ENCODE measurements around the gene ARTN.

ARTN gene

GRCh38 chr1:43930168-43930948 is 3.2 kb upstream of the ARTN start:
- no peak for DNase-seq

DNA sequence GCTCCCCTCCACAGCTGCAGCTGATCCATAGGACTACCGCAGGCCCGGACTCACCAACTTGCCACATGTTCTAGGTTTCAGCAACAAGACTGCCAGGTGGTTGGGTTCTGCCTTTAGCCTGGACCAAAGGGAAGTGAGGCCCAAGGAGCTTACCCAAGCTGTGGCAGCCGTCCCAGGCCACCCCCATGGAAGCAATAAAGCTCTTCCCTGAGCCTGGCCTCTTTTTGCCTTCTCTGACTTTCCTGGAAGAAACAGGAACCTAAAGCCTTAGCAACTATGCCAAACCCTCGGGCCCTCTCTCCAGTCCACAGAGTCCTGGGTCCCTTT is 2.7 kb upstream of the ARTN start:
- no peak for DNase-seq

- no peak for DNase-seq
Observed at GRCh38 chr1:43931711-43932660, 1.6 kb upstream of the ARTN start.

DNA sequence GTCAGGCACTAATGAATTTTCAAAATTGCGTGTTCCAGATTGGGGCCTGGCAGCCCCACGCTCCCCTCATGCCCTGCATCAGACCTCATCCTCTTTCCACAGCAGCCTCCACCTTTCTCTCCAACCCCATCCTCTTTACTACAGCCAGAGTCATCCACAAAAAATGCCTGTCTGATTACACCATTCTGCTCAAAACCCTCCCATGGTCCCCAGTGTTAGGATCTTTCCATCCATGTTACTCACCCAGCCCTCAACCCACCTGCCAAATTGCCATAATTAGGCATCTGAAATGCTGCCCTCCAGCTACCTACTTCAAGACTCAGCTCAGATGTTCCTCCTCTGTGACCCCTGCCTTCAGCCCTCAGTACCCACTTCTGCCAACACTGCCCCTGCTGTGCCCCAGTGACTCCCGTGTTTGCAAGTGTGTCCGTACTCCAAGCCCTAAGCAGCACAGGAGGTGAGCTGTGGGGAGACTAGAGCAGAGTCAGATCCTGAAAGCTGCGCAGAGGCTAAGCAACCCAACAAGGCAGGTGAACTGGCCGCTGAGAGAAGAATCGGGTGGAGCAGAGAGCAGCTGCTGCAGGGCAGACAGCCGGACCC is 715 bp upstream of the ARTN start:
- no peak for DNase-seq

DNA sequence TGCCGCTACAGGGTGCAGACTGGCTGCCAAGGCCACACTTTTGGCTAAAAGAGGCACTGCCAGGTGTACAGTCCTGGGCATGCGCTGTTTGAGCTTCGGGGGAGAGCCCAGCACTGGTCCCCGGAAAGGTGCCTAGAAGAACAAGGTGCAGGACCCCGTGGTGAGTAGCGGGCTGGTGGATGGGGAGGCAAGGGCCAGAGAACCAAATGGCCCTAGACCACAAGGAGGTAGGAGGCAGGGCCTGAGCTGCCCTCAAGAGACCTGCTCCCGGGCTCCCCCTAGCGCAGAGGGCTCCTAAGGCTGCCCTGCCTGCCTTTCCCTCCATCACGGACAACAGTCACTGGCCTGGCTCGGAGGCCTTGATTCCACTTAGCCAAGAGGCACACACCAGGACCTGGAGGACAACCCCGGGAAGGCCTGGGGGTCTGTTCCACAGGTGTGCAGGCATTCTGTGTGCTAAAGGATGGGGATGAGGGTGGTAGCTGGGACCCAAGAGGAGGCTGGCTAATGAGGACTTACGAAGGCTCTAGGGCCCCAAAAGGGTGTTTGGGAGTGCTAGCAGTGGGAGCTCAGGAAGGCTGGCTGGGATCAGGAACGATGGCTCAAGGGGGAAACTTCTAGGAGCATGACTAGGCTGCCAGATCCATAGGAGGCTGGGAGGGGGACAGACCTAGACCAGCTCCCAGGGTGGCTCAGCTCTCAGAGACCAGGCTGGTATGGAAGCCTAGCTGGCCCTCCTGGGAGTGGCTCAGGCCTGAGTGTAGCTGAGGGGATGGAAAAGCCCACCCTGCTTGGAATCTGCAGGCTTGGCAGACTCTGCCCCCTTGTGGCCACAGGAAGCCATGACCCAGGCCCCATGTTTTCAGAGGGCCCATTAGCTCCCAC is 742 bp downstream of the ARTN start:
- peak; percentile 20 for DNase-seq

DNA sequence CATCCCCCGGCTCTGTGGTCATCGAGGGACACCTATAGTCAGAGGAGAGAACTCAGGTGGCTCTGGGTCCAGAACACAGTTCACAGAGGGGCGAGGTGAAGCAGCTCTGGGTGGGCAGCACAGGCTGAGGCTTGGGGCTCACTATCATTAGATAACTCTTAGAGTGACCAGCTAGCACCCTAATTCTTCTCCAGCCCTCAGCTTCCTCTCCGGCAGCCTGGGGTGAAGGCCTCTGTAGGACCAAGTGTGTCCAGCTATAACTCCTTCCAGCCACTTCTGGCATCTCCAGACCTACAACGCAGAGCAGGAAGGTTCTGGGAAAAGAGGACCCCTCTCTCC is 1.4 kb downstream of the ARTN start:
- DNase-seq: no peak

DNA sequence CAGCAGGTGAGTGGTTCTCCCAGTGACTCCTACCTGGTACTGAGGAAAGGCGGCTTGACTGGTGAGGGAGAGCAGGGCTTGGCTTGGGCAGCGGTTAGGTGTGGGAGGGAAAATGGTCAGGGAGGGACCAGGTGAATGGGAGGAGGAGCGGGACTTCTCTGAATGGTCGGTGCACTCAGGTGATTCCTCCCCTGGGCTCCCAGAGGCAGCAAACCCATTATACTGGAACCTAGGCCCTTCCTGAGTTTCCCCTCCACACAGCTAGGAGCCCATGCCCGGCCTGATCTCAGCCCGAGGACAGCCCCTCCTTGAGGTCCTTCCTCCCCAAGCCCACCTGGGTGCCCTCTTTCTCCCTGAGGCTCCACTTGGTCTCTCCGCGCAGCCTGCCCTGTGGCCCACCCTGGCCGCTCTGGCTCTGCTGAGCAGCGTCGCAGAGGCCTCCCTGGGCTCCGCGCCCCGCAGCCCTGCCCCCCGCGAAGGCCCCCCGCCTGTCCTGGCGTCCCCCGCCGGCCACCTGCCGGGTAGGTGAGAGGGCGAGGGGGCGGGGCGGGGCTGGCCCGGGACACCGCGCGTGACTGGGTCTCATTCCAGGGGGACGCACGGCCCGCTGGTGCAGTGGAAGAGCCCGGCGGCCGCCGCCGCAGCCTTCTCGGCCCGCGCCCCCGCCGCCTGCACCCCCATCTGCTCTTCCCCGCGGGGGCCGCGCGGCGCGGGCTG is 2.3 kb downstream of the ARTN start:
- no peak for DNase-seq

- DNase-seq: no peak
Observed at GRCh38 chr1:43936431-43937151, 3.0 kb downstream of the ARTN start.

DNA sequence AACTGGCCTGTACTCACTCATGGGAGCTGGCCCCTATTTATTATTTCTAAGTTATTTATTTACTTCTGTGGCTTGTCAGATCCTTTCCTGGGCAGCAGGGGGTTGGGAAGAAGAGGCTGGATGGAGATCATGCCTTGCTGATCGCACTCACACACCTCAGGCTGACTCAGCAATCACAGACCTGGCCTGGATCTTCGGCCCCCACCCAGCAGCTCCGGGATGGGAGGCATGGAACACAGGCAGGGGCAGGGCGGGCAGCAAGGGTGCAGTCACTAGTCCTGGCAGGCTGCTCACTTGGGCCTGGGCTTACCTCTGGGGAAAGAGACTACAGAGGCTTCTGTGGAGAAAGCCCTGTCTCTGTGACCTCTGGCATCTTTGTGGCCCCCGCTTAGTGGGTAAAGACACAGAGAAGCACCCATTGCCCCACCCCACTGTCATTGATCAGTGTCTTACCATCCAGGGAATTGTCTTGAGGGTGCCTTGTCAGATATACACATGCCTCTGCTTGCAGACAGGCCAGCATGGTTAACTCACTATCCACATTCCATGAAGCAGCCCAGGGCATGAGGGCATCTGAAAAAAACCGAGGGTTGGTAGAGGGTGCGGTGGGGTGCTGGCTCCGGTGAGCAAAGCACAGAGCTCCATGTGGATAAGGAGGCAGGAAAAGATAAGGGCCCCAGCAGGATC is 3.7 kb downstream of the ARTN start:
- DNase-seq: no peak

GRCh38 chr1:43938383-43938782 is 4.8 kb downstream of the ARTN start:
- no peak for DNase-seq

DNA sequence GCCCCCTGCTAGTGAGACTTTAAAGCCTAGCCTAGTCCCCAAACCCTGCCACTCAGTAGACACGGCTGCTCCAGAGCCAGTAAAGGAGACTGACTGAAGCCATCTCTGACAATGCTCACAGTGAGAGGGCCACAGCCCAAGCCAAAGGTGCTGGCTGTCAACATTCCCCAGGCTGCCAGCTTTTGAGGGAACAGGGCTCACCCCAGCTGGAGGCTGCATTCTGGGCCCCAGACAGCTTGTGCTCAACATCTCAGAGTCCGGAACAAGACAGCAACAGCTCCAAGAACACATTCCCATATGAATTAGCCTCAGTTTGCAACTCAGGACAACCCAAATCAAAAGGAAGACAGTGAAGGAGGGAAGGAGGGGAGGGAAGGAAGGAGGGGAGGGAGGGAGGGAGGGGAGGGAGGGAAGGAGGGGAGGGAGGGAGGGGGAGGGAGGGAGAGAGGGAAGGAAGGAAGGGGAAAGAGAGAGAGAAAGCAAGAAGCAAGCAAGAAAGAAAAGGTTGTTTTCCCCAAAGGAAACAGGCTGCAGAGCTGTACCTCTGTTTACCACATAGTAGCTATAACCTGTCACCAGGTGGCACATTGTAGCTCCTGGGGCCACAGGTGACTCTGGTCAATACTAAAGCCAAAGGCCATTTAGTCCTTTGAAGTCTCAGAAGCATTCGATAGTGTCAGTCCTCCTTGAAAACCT is 5.4 kb downstream of the ARTN start:
- no peak for DNase-seq

DNA sequence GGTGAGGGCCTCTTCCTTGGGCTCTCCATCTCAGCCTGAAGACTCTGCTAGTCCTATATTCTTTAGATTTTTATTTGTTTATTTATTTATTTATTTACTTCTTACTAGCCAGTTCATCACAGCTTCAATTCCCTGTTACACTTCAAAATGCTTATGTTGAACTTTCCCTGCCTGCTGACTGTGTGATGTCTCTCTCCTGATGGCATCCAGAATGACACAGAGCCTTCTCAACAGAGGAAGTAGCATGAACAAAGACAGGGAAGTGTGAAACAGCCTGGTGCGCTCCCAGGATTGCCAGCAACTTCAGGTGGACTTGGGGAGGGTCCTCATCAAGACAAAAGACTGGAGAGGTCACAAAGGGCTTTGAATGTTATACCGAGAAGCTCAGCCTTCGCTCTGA is 8.8 kb downstream of the ARTN start:
- no peak for DNase-seq

GRCh38 chr1:43944860-43945259 is 11.3 kb downstream of the ARTN start:
- DNase-seq: no peak

DNA sequence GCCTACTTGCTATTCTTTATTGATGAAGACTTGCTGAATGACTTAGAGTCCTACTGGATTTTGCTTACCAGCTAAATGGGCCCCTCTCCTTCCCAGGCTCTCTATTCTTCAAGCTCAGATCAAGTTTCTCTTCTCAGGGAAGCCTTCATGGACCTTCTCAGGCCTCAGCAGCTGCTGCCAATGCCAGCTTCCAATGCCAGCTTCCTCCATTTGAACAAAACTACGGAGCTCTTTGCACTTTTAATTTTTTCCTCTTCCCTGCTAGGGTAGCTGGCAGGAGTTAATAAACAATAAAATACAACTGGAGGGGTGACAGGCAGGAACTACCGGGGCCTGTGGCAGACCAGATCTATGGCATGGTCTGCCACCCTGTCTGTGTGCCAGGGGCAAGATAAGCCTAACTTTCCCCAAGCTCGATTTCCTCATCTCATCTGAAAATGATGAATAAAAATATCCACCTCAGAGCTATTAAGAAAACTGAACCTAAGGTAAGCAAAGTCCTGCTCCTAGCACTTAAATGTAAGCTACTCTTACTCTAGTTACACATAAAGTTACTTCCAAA is 12.2 kb downstream of the ARTN start:
- no peak for DNase-seq

DNA sequence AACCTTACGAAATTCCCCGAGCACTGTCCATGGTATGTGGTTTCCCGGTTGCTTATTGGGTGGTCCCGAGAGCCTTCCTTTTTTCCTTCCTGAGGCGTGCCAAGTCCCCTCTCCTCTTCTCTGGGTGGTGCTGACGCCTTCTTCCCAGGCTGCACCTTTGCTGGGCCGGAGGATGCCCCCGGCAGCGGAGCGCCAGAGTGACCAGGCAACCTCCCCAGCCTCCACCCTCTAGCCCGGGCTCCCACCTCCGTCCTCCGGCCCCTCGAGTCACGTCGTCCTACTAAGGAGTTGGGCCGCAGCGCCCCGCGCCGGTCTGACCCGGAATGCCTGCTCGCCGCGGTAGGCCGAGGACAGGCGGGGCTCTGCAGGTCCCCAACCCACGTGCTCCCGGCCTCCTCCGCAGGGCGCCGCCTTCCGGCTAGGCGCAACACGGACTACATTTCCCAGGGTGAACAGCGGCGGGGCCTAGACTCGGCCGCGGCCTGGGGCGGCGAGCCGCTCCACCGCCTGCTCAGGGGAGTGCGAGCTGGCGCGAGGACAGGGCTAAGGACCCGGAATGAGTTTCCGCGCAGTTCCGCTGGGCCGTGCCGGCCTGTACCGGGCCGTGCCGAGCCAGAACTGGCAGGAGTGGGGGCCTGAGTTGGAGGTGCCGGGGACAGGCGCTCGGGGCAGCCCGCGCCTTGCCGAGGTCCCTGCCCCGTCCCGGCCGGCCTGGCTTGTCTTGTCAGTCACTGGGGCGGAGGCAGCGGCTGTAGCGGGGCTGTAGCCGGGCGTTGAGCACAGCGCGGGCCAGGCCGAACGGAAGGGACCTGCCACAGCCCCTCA is 12.8 kb downstream of the ARTN start, which contains the start of gene IPO13:
Gene IPO13, plus strand, starts transcription at position 715 of the 825 bp plus-strand sequence. CDS start 651 bp downstream, outside the sequence.
- peak; percentile 85 for DNase-seq

DNA sequence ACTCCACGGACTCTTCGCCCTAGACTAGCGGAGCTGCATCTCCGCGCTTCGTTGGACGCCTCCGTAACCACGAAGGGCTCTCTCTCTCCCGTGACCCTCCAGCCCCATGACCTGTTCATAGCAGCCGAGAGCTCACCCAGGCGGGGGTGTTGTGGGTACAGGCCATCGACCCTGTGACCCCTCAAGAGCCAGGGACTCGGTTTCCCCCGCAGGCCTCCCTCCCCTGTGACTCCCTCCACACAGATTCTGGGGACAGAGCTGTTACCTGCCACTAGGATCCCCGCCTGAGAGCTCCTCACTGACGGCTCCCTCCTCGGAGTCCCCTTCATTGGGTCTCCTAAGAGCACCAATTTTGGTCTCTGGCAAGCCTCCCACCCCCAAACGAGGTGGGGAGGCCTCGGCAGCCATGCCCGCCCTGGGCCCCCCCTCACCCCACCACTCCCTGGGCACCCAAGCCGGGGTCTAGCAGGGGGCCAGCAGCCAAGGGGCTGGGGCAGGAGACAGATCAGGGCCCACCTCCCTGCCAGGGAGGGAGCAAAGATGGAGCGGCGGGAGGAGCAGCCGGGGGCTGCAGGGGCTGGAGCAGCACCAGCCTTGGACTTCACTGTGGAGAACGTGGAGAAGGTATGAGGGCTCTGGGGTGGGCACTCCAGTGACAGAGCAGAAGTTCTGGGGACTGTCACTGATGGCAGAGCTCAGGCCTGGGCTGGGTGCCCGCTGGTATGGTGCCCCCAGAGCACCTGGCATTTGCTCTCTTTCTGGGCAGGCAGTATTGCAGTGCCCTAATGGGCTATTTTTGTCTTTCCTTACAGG is 13.7 kb downstream of the ARTN start:
- no peak for DNase-seq

DNA sequence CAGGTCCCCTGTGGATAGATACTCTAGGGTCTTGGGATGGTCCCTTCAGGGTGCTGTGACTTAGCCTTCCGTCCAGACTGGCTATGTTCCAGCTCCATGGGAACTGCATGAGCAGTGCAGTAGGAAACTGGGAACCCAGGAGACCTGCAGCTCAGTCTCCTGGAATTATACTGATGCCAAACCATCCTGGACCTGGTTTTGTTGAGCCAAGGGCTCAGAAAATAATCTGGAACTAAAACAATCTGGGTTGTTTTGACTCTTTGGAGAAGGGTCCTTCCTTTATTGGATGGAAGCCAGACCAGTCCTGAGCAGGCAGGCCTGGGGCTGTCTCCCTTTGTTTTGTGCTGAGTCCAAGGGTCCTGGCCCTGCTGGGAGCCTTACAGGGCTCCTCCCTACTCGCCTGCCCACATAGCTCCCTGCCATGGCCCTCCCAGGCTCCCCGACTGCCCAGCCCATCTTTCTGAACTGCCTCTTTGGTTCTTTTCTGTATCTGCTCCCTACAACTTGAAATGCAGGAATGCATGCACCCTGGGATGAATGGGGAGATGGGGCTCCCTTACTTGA is 14.4 kb downstream of the ARTN start:
- DNase-seq: no peak

DNA sequence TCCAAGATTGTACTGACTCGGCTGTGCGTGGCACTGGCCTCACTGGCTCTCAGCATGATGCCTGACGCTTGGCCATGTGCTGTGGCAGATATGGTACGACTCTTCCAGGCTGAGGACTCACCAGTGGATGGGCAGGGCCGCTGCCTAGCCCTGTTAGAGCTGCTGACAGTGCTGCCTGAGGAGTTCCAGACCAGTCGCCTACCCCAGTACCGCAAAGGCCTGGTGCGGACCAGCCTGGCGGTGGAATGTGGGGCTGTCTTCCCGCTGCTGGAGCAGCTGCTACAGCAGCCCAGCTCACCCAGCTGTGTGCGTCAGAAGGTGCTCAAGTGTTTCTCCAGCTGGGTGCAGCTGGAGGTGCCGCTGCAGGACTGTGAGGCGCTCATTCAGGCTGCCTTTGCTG is 16.1 kb downstream of the ARTN start:
- no peak for DNase-seq
